Cardiac septum (tissue), 1 donor: Measurements from ENCODE around the gene CORO2A. TPM values are rescaled to one million over a fixed set of nuclear protein-coding genes. Genes with fewer than 3 reads are reported as not detected.
"Not testable (repeated sequence)": the region's sequence is repeated elsewhere in the genome, so short reads cannot be mapped to it uniquely, and the experiment has no call there.

Experiments used
- DNase-seq: peaks from one replicate; pipeline ENCODE4 v3.0.0-alpha.2; 2020; ENCODE audit warnings: low spot score
- intact Hi-C: fragments of 100-400 bp; cut with DNase I; formaldehyde crosslinking; loops from one replicate; pipeline ENCODE4 v1.14.0; 2022
- total RNA-seq: library from RNA; stranded (reverse); fragmentation: NEBNext Ultra II Directional; extraction: Animal tissue kit (Norgen Biotek cat#: 25700); gene quantifications from one replicate; pipeline ENCODE4 v1.2.1, GENCODE V29; 2021
- donor health status: DM: no; HTN: no; CAD: no.

The CORO2A gene
- total RNA-seq, 1 donor from 2014 or later = 0.19 TPM

- no peak for DNase-seq
- intact Hi-C loops = no loop called here
Measured at GRCh38 chr9:98176391-98177259, 15.8 kb downstream of the CORO2A start.

- intact Hi-C loops = no loop called here
- DNase-seq = no peak
Measured at GRCh38 chr9:98175762-98176161, 16.7 kb downstream of the CORO2A start.

- DNase-seq = no peak
- intact Hi-C loops = no loop called here
Measured at GRCh38 chr9:98175028-98175569, 17.3 kb downstream of the CORO2A start.

GRCh38 chr9:98174502-98174918 lies 17.9 kb downstream of the CORO2A start:
- intact Hi-C loops, DNase-seq: not testable (repeated sequence)

- intact Hi-C loops = no loop called here
- no peak for DNase-seq
Measured at GRCh38 chr9:98173181-98173580, 19.3 kb downstream of the CORO2A start.

GRCh38 chr9:98172604-98173003 lies 19.8 kb downstream of the CORO2A start:
- intact Hi-C loops = no loop called here
- no peak for DNase-seq

- intact Hi-C loops = no loop called here
- DNase-seq = no peak
Measured at GRCh38 chr9:98171176-98171925, 21.1 kb downstream of the CORO2A start.

- intact Hi-C loops = no loop called here
Measured at GRCh38 chr9:98168941-98169488, 23.4 kb downstream of the CORO2A start.

GRCh38 chr9:98168153-98168780 lies 24.2 kb downstream of the CORO2A start:
- intact Hi-C loops = no loop called here
- DNase-seq = no peak

More at GRCh38 chr9:98168941-98169488, 23.4 kb downstream of the CORO2A start:
- DNase-seq = no peak

GRCh38 chr9:98164912-98165311 lies 27.5 kb downstream of the CORO2A start:
- intact Hi-C loops = no loop called here
- DNase-seq = no peak

- intact Hi-C loops = no loop called here
- DNase-seq = no peak
Measured at GRCh38 chr9:98162613-98163012, 29.8 kb downstream of the CORO2A start.

- no peak for DNase-seq
- intact Hi-C loops = no loop called here
Measured at GRCh38 chr9:98161851-98162250, 30.6 kb downstream of the CORO2A start.

GRCh38 chr9:98159790-98160189 lies 32.6 kb downstream of the CORO2A start:
- no peak for DNase-seq
- intact Hi-C loops = no loop called here

- intact Hi-C loops = no loop called here
Measured at GRCh38 chr9:98159301-98159700, 33.1 kb downstream of the CORO2A start.

GRCh38 chr9:98158071-98158831 lies 34.2 kb downstream of the CORO2A start:
- no peak for DNase-seq
- intact Hi-C loops = no loop called here

More at GRCh38 chr9:98159301-98159700, 33.1 kb downstream of the CORO2A start:
- no peak for DNase-seq

- intact Hi-C loops = no loop called here
- no peak for DNase-seq
Measured at GRCh38 chr9:98157372-98157771, 35.1 kb downstream of the CORO2A start.

- DNase-seq = no peak
- intact Hi-C loops = no loop called here
Measured at GRCh38 chr9:98154678-98155077, 37.8 kb downstream of the CORO2A start.

GRCh38 chr9:98152526-98152925 lies 39.9 kb downstream of the CORO2A start:
- intact Hi-C loops = no loop called here
- no peak for DNase-seq

GRCh38 chr9:98150721-98151120 lies 41.7 kb downstream of the CORO2A start:
- intact Hi-C loops = no loop called here
- no peak for DNase-seq
